HepG2 (cell line): ENCODE measurements around the gene COX6A2. TPM values are rescaled to one million over a fixed set of nuclear protein-coding genes. Genes with fewer than 3 reads are reported as not detected.

Experiments used
- CHD4 ChIP-seq: fragments of 200-600 bp; sonication (generic); IDR thresholded peaks from 2 replicates; pipeline ENCODE4 v1.7.0; 2017; ENCODE audit warnings: mild to moderate bottlenecking, low read length, borderline replicate concordance
- CREM ChIP-seq, 2 experiments: sonication (generic) in 1 of 2; formaldehyde crosslinking in 1 of 2; IDR thresholded peaks; 2 replicates each; pipeline versions ENCODE4 v1.4.0 to v1.6.1; 2016 to 2020; ENCODE audit warnings: antibody characterized with exemption in 1 of 2, mild to moderate bottlenecking in 1 of 2, missing genetic modification reagents in 1 of 2
- FOXK2 ChIP-seq: fragments of 450-650 bp; IDR thresholded peaks from 2 replicates; pipeline ENCODE4 v1.6.1; 2016
- GABPA ChIP-seq, 2 experiments: IDR thresholded peaks; 2 replicates each; pipeline ENCODE4 v1.6.1; 2011 to 2016; ENCODE audit warnings: low read depth in 2 of 2, low read length in 1 of 2, missing biosample characterization in 1 of 2, missing genetic modification characterization in 1 of 2
- GZF1 ChIP-seq: sonication (generic); formaldehyde crosslinking; IDR thresholded peaks from 2 replicates; pipeline ENCODE4 v1.5.1; 2020; ENCODE audit warnings: mild to moderate bottlenecking, missing genetic modification reagents
- HNRNPUL1 ChIP-seq: fragments of 200-400 bp; formaldehyde crosslinking; IDR thresholded peaks from 2 replicates; pipeline ENCODE4 v1.6.1; 2017; ENCODE audit warnings: low read depth, mild to moderate bottlenecking, low read length, moderate library complexity
- IKZF4 ChIP-seq: sonication (generic); formaldehyde crosslinking; IDR thresholded peaks from 2 replicates; pipeline ENCODE4 v1.5.1; 2020; ENCODE audit warnings: borderline replicate concordance, mild to moderate bottlenecking, low read depth, missing genetic modification reagents; ENCODE audit errors: not compliant biosample characterization
- KLF9 ChIP-seq: IDR thresholded peaks from 2 replicates; pipeline ENCODE4 v1.6.1; 2016; ENCODE audit warnings: low read depth
- MTA3 ChIP-seq: sonication (generic); formaldehyde crosslinking; IDR thresholded peaks from 2 replicates; pipeline ENCODE4 v1.4.0; 2020; ENCODE audit warnings: missing genetic modification reagents
- MZF1 ChIP-seq: sonication (generic); formaldehyde crosslinking; IDR thresholded peaks from 2 replicates; pipeline ENCODE4 v1.8.1; 2023; ENCODE audit warnings: mild to moderate bottlenecking, missing genetic modification reagents, borderline replicate concordance
- ONECUT2 ChIP-seq: sonication (generic); formaldehyde crosslinking; IDR thresholded peaks from 2 replicates; pipeline ENCODE4 v1.4.0; 2020; ENCODE audit warnings: missing genetic modification reagents
- POLR2A ChIP-seq, 2 experiments: IDR thresholded peaks; 2 replicates each; pipeline ENCODE4 v1.6.1; 2011; ENCODE audit warnings: low read depth in 2 of 2, low read length in 2 of 2, mild to moderate bottlenecking in 1 of 2, moderate library complexity in 1 of 2; ENCODE audit not compliant: insufficient read depth in 1 of 2
- PTBP1 ChIP-seq: fragments of 200-400 bp; formaldehyde crosslinking; IDR thresholded peaks from 2 replicates; pipeline ENCODE4 v1.6.1; 2018; ENCODE audit warnings: low read length, low read depth; ENCODE audit not compliant: poor library complexity, severe bottlenecking
- RBM22 ChIP-seq: fragments of 200-400 bp; formaldehyde crosslinking; optimal IDR thresholded peaks from 2 replicates; pipeline ENCODE3; 2017; ENCODE audit warnings: mild to moderate bottlenecking, low read length, moderate library complexity
- TOE1 ChIP-seq: sonication (generic); formaldehyde crosslinking; IDR thresholded peaks from 2 replicates; pipeline ENCODE4 v1.4.0; 2020; ENCODE audit warnings: mild to moderate bottlenecking, missing genetic modification reagents
- ZC3H4 ChIP-seq: sonication (generic); formaldehyde crosslinking; IDR thresholded peaks from 2 replicates; pipeline ENCODE4 v1.4.0; 2020; ENCODE audit warnings: missing genetic modification reagents, borderline replicate concordance
- ZNF34 ChIP-seq: sonication (generic); formaldehyde crosslinking; IDR thresholded peaks from 2 replicates; pipeline ENCODE4 v1.4.0; 2020; ENCODE audit warnings: mild to moderate bottlenecking, missing genetic modification reagents, borderline replicate concordance
- ZNF605 ChIP-seq: sonication (generic); formaldehyde crosslinking; IDR thresholded peaks from 2 replicates; pipeline ENCODE4 v1.8.0; 2022; ENCODE audit warnings: mild to moderate bottlenecking, missing genetic modification reagents
- ZNF607 ChIP-seq: sonication (generic); formaldehyde crosslinking; IDR thresholded peaks from 2 replicates; pipeline ENCODE4 v1.5.1; 2020; ENCODE audit warnings: missing genetic modification reagents, mild to moderate bottlenecking, borderline replicate concordance
- ZNF713 ChIP-seq: sonication (generic); formaldehyde crosslinking; IDR thresholded peaks from 2 replicates; pipeline ENCODE4 v1.4.0; 2020; ENCODE audit warnings: mild to moderate bottlenecking, missing genetic modification reagents
- ZSCAN20 ChIP-seq: sonication (generic); formaldehyde crosslinking; IDR thresholded peaks from 2 replicates; pipeline ENCODE4 v1.4.0; 2020; ENCODE audit warnings: missing genetic modification reagents, mild to moderate bottlenecking, borderline replicate concordance
- polyA plus RNA-seq, 8 experiments: library from polyadenylated mRNA; depleted of rRNA in 3 of 8; stranded (reverse) in 7 of 8; unstranded in 1 of 8; fragments of >200 nt; fragmentation: Illumina TruSeq in 4 of 8; extraction: Trizol in 4 of 8; gene quantifications; 2 replicates each; pipeline versions ENCODE4 v1.2.1 to v1.2.3, GENCODE V29; 2011 to 2016; ENCODE audit warnings: low read depth in 4 of 8, missing spikeins in 1 of 8, mixed read lengths in 1 of 8; ENCODE audit not compliant: insufficient read depth in 1 of 8
- total RNA-seq, 5 experiments: library from RNA; depleted of rRNA; stranded (reverse); fragments of >200 nt; fragmentation: Illumina TruSeq; extraction: Trizol; gene quantifications; 2 replicates each; pipeline ENCODE4 v1.2.3, GENCODE V29; 2016; ENCODE audit warnings: low read depth in 1 of 5
- TF ChIP-seq, protein P1 (sequence below): sonication (generic); formaldehyde crosslinking; IDR thresholded peaks from 2 replicates; pipeline ENCODE4 v1.4.0; 2020; ENCODE audit warnings: missing genetic modification reagents, borderline replicate concordance
- TF ChIP-seq, protein P2 (sequence below): sonication (generic); formaldehyde crosslinking; IDR thresholded peaks from 2 replicates; pipeline ENCODE4 v1.5.0; 2020; ENCODE audit warnings: missing genetic modification reagents
- TF ChIP-seq, protein P3 (sequence below): conservative IDR thresholded peaks from 2 replicates; pipeline ENCODE4 v1.6.1; 2018; ENCODE audit warnings: missing genetic modification reagents
- TF ChIP-seq, protein P4 (sequence below): sonication (generic); formaldehyde crosslinking; IDR thresholded peaks from 2 replicates; pipeline ENCODE4 v1.4.0; 2020; ENCODE audit warnings: mild to moderate bottlenecking, missing genetic modification reagents

Gene COX6A2
- total and polyA plus RNA-seq, 2 of the 13 experiments (the other 11 are each of a cell fraction or from before 2014, with no cell fraction given) = not detected

DNA sequence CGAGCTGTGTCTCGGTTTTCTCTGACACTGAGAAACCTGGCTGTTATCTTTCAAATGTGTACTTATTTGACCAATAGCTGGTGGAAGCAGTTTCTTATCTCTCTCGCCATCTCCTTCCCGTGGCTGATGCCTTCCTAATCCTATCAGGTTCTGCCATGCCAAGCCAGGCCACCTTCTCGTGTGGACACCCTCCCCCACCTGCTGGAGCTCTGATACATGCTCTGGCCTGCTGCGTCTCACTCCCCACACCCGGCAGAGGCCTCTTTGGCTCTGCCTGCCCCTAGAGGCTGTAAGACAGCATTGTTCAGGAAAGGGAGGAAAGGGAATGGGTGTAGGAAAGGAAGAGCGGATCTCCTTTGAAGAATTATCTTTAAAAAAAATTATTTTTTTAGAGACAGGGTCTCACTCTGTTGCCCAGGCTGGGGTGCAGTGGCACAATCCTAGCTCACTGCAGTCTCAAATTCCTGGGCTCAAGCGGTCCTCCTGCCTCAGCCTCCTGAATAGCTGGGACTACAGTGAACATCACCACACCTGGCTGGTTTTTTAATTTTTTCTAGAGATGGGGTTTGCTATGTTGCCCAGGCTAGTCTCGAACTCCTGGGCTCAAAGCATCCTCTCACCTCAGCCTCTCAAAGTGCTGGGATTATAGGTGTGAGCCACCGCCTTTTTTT is 23.7 kb upstream of the COX6A2 start (continued):
- TF ChIP-seq ZNF34 = no peak
- peak; percentile 17 for TF ChIP-seq RBM22
- no peak for TF ChIP-seq GABPA (IDR thresholded peaks at IDR 0.05; ENCODE audit: low read depth, low read length)
- TF ChIP-seq GABPA (CRISPR knock-in tag; IDR thresholded peaks at IDR 0.05; ENCODE audit: low read depth) = no peak
- no peak for TF ChIP-seq IKZF4 (CRISPR knock-in tag)
- TF ChIP-seq CREM (IDR thresholded peaks at IDR 0.05) = no peak
- no peak for TF ChIP-seq CREM (CRISPR knock-in tag; IDR thresholded peaks at IDR 0.05)
- TF ChIP-seq, protein P1, sequence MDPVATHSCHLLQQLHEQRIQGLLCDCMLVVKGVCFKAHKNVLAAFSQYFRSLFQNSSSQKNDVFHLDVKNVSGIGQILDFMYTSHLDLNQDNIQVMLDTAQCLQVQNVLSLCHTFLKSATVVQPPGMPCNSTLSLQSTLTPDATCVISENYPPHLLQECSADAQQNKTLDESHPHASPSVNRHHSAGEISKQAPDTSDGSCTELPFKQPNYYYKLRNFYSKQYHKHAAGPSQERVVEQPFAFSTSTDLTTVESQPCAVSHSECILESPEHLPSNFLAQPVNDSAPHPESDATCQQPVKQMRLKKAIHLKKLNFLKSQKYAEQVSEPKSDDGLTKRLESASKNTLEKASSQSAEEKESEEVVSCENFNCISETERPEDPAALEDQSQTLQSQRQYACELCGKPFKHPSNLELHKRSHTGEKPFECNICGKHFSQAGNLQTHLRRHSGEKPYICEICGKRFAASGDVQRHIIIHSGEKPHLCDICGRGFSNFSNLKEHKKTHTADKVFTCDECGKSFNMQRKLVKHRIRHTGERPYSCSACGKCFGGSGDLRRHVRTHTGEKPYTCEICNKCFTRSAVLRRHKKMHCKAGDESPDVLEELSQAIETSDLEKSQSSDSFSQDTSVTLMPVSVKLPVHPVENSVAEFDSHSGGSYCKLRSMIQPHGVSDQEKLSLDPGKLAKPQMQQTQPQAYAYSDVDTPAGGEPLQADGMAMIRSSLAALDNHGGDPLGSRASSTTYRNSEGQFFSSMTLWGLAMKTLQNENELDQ (CRISPR knock-in tag) = no peak
- TF ChIP-seq, protein P2, sequence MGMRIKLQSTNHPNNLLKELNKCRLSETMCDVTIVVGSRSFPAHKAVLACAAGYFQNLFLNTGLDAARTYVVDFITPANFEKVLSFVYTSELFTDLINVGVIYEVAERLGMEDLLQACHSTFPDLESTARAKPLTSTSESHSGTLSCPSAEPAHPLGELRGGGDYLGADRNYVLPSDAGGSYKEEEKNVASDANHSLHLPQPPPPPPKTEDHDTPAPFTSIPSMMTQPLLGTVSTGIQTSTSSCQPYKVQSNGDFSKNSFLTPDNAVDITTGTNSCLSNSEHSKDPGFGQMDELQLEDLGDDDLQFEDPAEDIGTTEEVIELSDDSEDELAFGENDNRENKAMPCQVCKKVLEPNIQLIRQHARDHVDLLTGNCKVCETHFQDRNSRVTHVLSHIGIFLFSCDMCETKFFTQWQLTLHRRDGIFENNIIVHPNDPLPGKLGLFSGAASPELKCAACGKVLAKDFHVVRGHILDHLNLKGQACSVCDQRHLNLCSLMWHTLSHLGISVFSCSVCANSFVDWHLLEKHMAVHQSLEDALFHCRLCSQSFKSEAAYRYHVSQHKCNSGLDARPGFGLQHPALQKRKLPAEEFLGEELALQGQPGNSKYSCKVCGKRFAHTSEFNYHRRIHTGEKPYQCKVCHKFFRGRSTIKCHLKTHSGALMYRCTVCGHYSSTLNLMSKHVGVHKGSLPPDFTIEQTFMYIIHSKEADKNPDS = 0 out of 2 replicates have a peak, but pooled peaks have one; percentile 30
- TF ChIP-seq ONECUT2 (CRISPR knock-in tag) = no peak
- TF ChIP-seq POLR2A (IDR thresholded peaks at IDR 0.05; ENCODE audit: insufficient read depth in 1 of 2, low read depth in 2 of 2, low read length in 2 of 2) = no peak
- TF ChIP-seq ZC3H4 (CRISPR knock-in tag) = peak; percentile 27; the same call in 1 of the 2 replicates
- no peak for TF ChIP-seq MZF1 (CRISPR knock-in tag)
- TF ChIP-seq FOXK2 = no peak
- TF ChIP-seq CHD4 = no peak
- no peak for TF ChIP-seq ZNF605
- no peak for TF ChIP-seq ZNF713 (CRISPR knock-in tag)
- no peak for TF ChIP-seq PTBP1
- TF ChIP-seq, protein P3, sequence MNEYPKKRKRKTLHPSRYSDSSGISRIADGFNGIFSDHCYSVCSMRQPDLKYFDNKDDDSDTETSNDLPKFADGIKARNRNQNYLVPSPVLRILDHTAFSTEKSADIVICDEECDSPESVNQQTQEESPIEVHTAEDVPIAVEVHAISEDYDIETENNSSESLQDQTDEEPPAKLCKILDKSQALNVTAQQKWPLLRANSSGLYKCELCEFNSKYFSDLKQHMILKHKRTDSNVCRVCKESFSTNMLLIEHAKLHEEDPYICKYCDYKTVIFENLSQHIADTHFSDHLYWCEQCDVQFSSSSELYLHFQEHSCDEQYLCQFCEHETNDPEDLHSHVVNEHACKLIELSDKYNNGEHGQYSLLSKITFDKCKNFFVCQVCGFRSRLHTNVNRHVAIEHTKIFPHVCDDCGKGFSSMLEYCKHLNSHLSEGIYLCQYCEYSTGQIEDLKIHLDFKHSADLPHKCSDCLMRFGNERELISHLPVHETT (CRISPR knock-in tag) = 0 out of 2 replicates have a peak, but pooled peaks have one; percentile 51
- no peak for TF ChIP-seq GZF1 (CRISPR knock-in tag)
- TF ChIP-seq TOE1 (CRISPR knock-in tag) = no peak
- no peak for TF ChIP-seq MTA3
- no peak for TF ChIP-seq ZNF607 (CRISPR knock-in tag)
- TF ChIP-seq HNRNPUL1 = no peak
- TF ChIP-seq KLF9 (CRISPR knock-in tag) = no peak
- TF ChIP-seq, protein P4, sequence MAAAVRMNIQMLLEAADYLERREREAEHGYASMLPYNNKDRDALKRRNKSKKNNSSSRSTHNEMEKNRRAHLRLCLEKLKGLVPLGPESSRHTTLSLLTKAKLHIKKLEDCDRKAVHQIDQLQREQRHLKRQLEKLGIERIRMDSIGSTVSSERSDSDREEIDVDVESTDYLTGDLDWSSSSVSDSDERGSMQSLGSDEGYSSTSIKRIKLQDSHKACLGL = no peak
- TF ChIP-seq ZSCAN20 (CRISPR knock-in tag) = no peak
